K562 (cell line): Measurements from ENCODE around the gene FASTK. TPM values are rescaled to one million over a fixed set of nuclear protein-coding genes. Genes with fewer than 3 reads are reported as not detected.

Experiments used
- ARID3A ChIP-seq: IDR thresholded peaks from 2 replicates; pipeline ENCODE4 v1.6.1; 2012; ENCODE audit warnings: low read depth, low read length, improper control_type of control experiment, borderline replicate concordance
- EWSR1 ChIP-seq: fragments of 450-650 bp; IDR thresholded peaks from 2 replicates; pipeline ENCODE4 v1.6.1; 2018; ENCODE audit warnings: borderline replicate concordance, mild to moderate bottlenecking, low read depth, moderate library complexity; ENCODE audit not compliant: partially characterized antibody
- HBP1 ChIP-seq: fragments of 450-650 bp; formaldehyde crosslinking; IDR thresholded peaks from 2 replicates; pipeline ENCODE4 v1.4.0; 2022; ENCODE audit warnings: missing genetic modification characterization
- KLF16 ChIP-seq: IDR thresholded peaks from 2 replicates; pipeline ENCODE4 v1.6.1; 2016; ENCODE audit warnings: antibody characterized with exemption
- MECOM ChIP-seq: fragments of 250-450 bp; sonication (Bioruptor Pico); IDR thresholded peaks from 2 replicates; pipeline ENCODE4 v1.8.0; 2022; ENCODE audit warnings: inconsistent platforms
- MED1 ChIP-seq: sonication (generic); formaldehyde crosslinking; IDR thresholded peaks from 2 replicates; pipeline ENCODE4 v1.8.1; 2023; ENCODE audit warnings: missing genetic modification reagents, borderline replicate concordance
- MTF1 ChIP-seq: fragments of 250-450 bp; sonication (Bioruptor Pico); IDR thresholded peaks from 2 replicates; pipeline ENCODE4 v1.9.0; 2021; ENCODE audit warnings: moderate library complexity, mild to moderate bottlenecking, inconsistent platforms, borderline replicate concordance
- NBN ChIP-seq: fragments of 450-650 bp; IDR thresholded peaks from 2 replicates; pipeline ENCODE4 v1.6.1; 2016; ENCODE audit warnings: low read depth, mild to moderate bottlenecking
- NFXL1 ChIP-seq: fragments of 450-650 bp; formaldehyde crosslinking; IDR thresholded peaks from 2 replicates; pipeline ENCODE4 v1.4.0; 2021; ENCODE audit warnings: mild to moderate bottlenecking
- POU5F1 ChIP-seq: fragments of 150-350 bp; IDR thresholded peaks from 2 replicates; pipeline ENCODE4 v1.6.1; 2014; ENCODE audit warnings: borderline replicate concordance, low read length, low read depth, mild to moderate bottlenecking; ENCODE audit not compliant: partially characterized antibody
- PTBP1 ChIP-seq: fragments of 200-400 bp; formaldehyde crosslinking; IDR thresholded peaks from 2 replicates; pipeline ENCODE4 v1.6.1; 2017; ENCODE audit warnings: low read depth, low read length
- SAP30 ChIP-seq: fragments of 200-600 bp; sonication (generic); IDR thresholded peaks from 2 replicates; pipeline ENCODE4 v1.6.1; 2012; ENCODE audit warnings: borderline replicate concordance, low read depth, mild to moderate bottlenecking, moderate library complexity, low read length, control low read depth, inconsistent platforms; ENCODE audit not compliant: insufficient read depth, poor library complexity, severe bottlenecking
- SMARCC2 ChIP-seq: fragments of 450-650 bp; IDR thresholded peaks from 2 replicates; pipeline ENCODE4 v1.6.1; 2017; ENCODE audit warnings: antibody characterized with exemption, moderate library complexity, mild to moderate bottlenecking, low read depth
- SPI1 ChIP-seq: IDR thresholded peaks from 2 replicates; pipeline ENCODE4 v1.6.1; 2011; ENCODE audit warnings: low read depth, low read length, control low read depth, borderline replicate concordance
- TEAD4 ChIP-seq, 2 experiments: sonication (generic) in 1 of 2; formaldehyde crosslinking in 1 of 2; IDR thresholded peaks; 2 replicates each; pipeline versions ENCODE4 v1.6.1 to v1.8.0; 2012 to 2022; ENCODE audit warnings: borderline replicate concordance in 1 of 2, inconsistent platforms in 1 of 2, low read length in 1 of 2, mild to moderate bottlenecking in 1 of 2, missing genetic modification reagents in 1 of 2
- TFAP4 ChIP-seq: sonication (generic); formaldehyde crosslinking; IDR thresholded peaks from 2 replicates; pipeline ENCODE4 v1.8.0; 2022; ENCODE audit warnings: missing genetic modification reagents, mild to moderate bottlenecking, moderate library complexity, borderline replicate concordance
- ZFP36 ChIP-seq: fragments of 150-350 bp; IDR thresholded peaks from 2 replicates; pipeline ENCODE4 v1.6.1; 2018; ENCODE audit warnings: low read length, low read depth; ENCODE audit not compliant: partially characterized antibody
- ZNF311 ChIP-seq: fragments of 250-450 bp; sonication (Bioruptor Pico); IDR thresholded peaks from 2 replicates; pipeline ENCODE4 v1.4.0; 2020; ENCODE audit warnings: mild to moderate bottlenecking, moderate library complexity
- ZNF445 ChIP-seq: fragments of 250-450 bp; sonication (Bioruptor Pico); IDR thresholded peaks from 2 replicates; pipeline ENCODE4 v1.4.0; 2020; ENCODE audit warnings: low read depth, mild to moderate bottlenecking, moderate library complexity
- ZNF518B ChIP-seq: fragments of 250-450 bp; sonication (Bioruptor Pico); IDR thresholded peaks from 2 replicates; pipeline ENCODE4 v1.5.0; 2021; ENCODE audit warnings: mild to moderate bottlenecking, moderate library complexity
- polyA plus RNA-seq, 8 experiments: library from polyadenylated mRNA; depleted of rRNA in 4 of 8; stranded (reverse) in 5 of 8; unstranded in 3 of 8; fragments of >200 nt; fragmentation: Nextera tagmentation in 2 of 8; fragmentation: Illumina TruSeq in 1 of 8; extraction: Ambion mirVana in 2 of 8; extraction: Trizol in 1 of 8; gene quantifications; 2 replicates each; pipeline versions ENCODE4 v1.2.1 to v1.2.3, GENCODE V29; 2011 to 2014; ENCODE audit warnings: inconsistent platforms in 1 of 8, missing spikeins in 1 of 8
- total RNA-seq, 7 experiments: library from RNA; depleted of rRNA in 6 of 7; stranded (reverse); fragments of >200 nt in 6 of 7; fragmentation: Illumina TruSeq in 2 of 7; extraction: Trizol in 2 of 7; gene quantifications; 2 replicates each; pipeline versions ENCODE4 v1.2.1 to v1.2.3, GENCODE V29; 2011 to 2021; ENCODE audit warnings: low replicate concordance in 1 of 7

The FASTK gene
- total and polyA plus RNA-seq, 9 of the 15 experiments (the other 6 are each of a cell fraction or from before 2014, with no cell fraction given) = 0.51 to 150 (median 48.2) TPM

- TF ChIP-seq ZNF518B (CRISPR knock-in tag) (no peak), ZNF311 (no peak), MED1 (CRISPR knock-in tag) (no peak), ARID3A (no peak), NFXL1 (CRISPR knock-in tag) (no peak), HBP1 (CRISPR knock-in tag) (0 out of 2 replicates have a peak, but pooled peaks have one; percentile 68), MTF1 (CRISPR knock-in tag) (no peak), SMARCC2 (no peak), EWSR1 (no peak), KLF16 (no peak), SAP30 (no peak), TEAD4 (IDR thresholded peaks at IDR 0.05; ENCODE audit: low read length) (no peak; the same call in 1 of the 2 replicates), TEAD4 (CRISPR knock-in tag; IDR thresholded peaks at IDR 0.05; ENCODE audit: borderline replicate concordance) (no peak), TFAP4 (CRISPR knock-in tag) (peak; percentile 52), PTBP1 (no peak), POU5F1 (peak; percentile 19), MECOM (no peak), ZFP36 (no peak), ZNF445 (no peak), SPI1 (peak; percentile 36; the same call in 1 of the 2 replicates), NBN (no peak)
Observed at GRCh38 chr7:151080522-151081169, at the start of gene FASTK (continued).
